HTR-8/SVneo (cell line): Measurements from ENCODE around the gene SFI1.
"Not testable (repeated sequence)": the region's sequence is repeated elsewhere in the genome, so short reads cannot be mapped to it uniquely, and the experiment has no call there.

Experiments used
- DNase-seq: peaks from one replicate; pipeline ENCODE4 v3.0.0; 2011; ENCODE audit warnings: low spot score, mixed read lengths; ENCODE audit not compliant: insufficient read length
- FAIRE-seq: peaks from 2 replicates; lab custom pipeline; 2011; peaks lifted over from hg19 to GRCh38; lab: Jason Lieb, UNC

Gene SFI1

DNA sequence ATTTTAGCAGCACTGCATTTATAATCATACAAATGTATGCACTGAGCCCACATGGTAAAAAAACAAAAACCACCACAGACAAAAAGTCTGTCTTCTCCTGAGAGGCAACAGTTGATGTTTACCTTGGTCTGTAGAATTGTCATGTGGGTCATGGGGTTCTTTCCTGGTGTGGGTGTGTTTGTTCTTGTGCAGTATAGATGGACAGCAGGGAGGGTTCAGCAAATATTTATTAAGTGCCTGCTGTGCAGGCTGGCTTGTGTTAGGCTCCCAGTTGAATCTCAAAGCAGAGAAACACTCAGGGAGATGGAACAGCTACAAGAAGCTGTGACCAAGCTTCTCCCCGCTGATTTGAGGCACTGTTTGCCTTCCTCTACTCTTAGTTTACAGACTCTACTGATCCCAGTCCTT lies 83.5 kb downstream of the SFI1 start:
- DNase-seq: no peak
- FAIRE-seq: no peak

- DNase-seq: no peak
- FAIRE-seq: no peak
Measured at GRCh38 chr22:31583861-31584485, 87.6 kb downstream of the SFI1 start.

GRCh38 chr22:31584804-31585160 lies 88.4 kb downstream of the SFI1 start:
- no peak for DNase-seq
- FAIRE-seq: no peak

- no peak for DNase-seq
- no peak for FAIRE-seq
Measured at GRCh38 chr22:31585161-31585859, 89.0 kb downstream of the SFI1 start.

- no peak for FAIRE-seq
- DNase-seq: peak; percentile 43
Measured at GRCh38 chr22:31586137-31586920, 90.0 kb downstream of the SFI1 start.

- FAIRE-seq (no peak), DNase-seq (no peak)
Measured at GRCh38 chr22:31588970-31589675, 92.8 kb downstream of the SFI1 start.

- not testable (repeated sequence) for DNase-seq, FAIRE-seq
Measured at GRCh38 chr22:31590161-31590560, 93.8 kb downstream of the SFI1 start.

DNA sequence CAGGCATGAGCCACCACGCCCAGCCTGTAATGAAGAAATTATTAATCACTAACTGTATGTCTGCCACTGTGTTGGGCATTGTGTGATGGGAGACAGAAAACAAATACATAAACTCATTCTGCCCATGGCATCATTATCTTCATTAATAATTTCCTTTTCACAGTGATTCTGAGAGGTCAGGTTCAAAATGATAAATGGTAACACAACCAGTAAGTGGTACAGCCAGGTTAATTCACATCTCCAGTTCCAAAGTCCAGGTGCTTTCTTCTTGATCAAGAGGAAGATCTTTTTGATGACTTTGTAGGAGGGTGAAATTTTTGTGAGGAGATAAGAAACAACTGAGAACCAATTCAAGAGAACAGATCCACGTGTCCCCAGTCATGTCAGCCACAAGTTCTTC lies 98.9 kb downstream of the SFI1 start:
- FAIRE-seq (no peak), DNase-seq (no peak)

DNA sequence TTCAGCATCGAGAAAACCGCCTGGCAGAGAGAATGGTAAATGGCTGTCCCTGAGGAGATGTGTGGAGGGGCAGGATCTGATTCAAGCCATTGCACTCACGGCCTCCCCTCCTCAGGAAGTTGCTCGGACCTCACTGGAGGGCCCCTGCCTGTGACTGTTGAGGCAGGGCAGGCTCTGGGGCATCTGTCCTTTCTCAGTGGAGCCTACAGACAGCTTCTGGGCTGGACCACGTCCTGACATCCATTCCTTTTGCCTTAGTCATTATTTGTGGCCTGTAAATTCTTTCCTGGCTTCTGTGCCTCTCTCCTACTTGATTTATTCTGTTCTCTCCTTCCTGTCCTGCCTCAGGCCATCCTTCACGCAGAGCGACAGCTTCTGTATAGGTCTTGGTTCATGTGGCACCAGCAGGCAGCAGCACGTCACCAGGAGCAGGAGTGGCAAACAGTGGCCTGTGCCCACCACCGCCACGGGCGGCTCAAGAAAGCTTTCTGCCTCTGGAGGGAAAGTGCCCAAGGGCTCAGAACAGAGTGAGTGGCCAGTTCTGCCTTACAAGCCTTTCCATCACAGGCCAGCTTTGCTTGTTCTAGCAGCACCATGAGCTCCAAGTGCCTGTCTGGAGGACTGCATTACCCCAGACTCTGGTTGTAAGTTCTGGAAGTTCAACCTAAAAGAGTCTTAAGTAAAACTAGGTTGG lies 106.1 kb downstream of the SFI1 start:
- FAIRE-seq (peak; percentile 83), DNase-seq (peak; percentile 82)

DNA sequence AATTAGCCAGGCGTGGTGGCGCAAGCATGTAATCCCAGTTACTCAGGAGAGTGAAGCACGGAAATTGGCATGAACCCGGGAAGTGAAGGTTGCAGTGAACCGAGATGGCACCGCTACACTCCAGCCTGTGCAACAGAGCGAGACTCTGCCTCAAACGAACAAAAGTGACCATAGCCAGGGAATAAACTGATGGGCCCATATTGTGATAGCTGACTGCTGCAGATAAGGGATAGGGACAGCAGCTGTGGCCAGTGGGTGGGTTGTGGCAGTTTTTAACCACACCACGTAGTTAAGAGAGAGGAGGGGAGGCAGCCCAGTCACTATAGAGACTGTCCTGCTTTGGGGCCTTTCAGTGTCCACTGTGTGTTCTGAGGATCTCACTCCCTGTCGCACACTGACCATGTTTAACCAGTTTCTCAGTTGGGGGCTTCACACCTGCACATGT lies 106.8 kb downstream of the SFI1 start:
- no peak for FAIRE-seq
- DNase-seq: no peak

GRCh38 chr22:31603574-31603973 lies 107.2 kb downstream of the SFI1 start:
- FAIRE-seq (no peak), DNase-seq (no peak)

DNA sequence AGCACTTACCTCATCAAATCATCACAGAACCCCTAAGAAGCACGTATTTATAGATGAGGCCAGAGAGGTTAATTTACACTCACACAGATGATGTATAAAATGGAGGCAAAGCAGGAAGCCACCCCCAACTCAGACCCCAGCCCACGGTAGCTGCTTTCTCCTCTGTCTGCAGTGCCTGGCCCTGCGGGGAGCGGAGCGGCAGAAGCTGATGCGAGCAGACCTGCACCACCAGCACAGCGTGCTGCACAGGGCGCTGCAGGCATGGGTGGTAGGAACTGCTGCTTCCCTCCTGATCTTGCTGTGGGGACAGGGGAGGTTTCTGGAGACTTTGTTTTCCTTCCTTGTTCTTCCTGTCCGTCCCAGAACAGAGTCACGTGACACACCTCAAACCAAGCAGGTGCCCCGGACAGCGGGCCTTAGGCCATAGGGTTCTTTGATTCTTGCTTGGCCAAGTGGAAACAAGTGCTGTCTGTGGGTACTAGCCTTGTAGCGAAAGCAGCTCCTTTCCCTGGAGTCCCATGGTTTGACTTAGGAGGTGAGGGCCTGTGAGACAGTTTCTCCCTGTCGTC lies 107.9 kb downstream of the SFI1 start:
- no peak for FAIRE-seq
- DNase-seq: no peak

- DNase-seq (no peak), FAIRE-seq (no peak)
Measured at GRCh38 chr22:31604746-31605705, 108.7 kb downstream of the SFI1 start.

- no peak for FAIRE-seq
- no peak for DNase-seq
Measured at GRCh38 chr22:31605851-31606585, 109.7 kb downstream of the SFI1 start.

- no peak for DNase-seq
- no peak for FAIRE-seq
Measured at GRCh38 chr22:31607696-31608095, 111.4 kb downstream of the SFI1 start.

DNA sequence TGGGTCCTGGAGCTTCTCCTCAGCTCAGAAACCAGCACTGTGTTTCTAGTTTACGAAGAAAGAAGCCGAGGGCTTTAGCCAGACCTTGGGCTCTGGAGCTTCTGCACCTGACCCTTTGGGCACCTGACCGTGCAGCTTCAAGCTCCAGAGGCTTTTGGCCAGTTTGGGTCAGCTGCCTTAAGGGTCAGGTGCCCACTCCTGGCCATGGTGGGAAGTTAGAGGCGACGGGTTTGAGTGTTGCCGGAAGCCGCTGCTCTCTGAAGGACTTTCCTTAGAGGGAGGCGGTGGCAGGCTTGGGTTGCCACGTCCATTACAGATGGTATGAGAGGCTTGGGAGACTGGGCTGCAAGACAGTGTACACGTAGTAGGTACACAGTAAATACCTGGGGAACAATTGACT lies 113.4 kb downstream of the SFI1 start:
- DNase-seq (no peak), FAIRE-seq (no peak)

GRCh38 chr22:31610611-31611010 lies 114.3 kb downstream of the SFI1 start:
- no peak for FAIRE-seq
- no peak for DNase-seq
